ENCODE data around the gene PARD3B. TPM values are rescaled to one million over a fixed set of nuclear protein-coding genes. Genes with fewer than 3 reads are reported as not detected.

Gene PARD3B
- total and polyA plus RNA-seq, 2 experiments from 2014 or later: 3.5 to 4.4 TPM

GRCh38 chr2:204880928-204881327 is 335.7 kb downstream of the PARD3B start (continued):
- TF ChIP-seq, protein P1, sequence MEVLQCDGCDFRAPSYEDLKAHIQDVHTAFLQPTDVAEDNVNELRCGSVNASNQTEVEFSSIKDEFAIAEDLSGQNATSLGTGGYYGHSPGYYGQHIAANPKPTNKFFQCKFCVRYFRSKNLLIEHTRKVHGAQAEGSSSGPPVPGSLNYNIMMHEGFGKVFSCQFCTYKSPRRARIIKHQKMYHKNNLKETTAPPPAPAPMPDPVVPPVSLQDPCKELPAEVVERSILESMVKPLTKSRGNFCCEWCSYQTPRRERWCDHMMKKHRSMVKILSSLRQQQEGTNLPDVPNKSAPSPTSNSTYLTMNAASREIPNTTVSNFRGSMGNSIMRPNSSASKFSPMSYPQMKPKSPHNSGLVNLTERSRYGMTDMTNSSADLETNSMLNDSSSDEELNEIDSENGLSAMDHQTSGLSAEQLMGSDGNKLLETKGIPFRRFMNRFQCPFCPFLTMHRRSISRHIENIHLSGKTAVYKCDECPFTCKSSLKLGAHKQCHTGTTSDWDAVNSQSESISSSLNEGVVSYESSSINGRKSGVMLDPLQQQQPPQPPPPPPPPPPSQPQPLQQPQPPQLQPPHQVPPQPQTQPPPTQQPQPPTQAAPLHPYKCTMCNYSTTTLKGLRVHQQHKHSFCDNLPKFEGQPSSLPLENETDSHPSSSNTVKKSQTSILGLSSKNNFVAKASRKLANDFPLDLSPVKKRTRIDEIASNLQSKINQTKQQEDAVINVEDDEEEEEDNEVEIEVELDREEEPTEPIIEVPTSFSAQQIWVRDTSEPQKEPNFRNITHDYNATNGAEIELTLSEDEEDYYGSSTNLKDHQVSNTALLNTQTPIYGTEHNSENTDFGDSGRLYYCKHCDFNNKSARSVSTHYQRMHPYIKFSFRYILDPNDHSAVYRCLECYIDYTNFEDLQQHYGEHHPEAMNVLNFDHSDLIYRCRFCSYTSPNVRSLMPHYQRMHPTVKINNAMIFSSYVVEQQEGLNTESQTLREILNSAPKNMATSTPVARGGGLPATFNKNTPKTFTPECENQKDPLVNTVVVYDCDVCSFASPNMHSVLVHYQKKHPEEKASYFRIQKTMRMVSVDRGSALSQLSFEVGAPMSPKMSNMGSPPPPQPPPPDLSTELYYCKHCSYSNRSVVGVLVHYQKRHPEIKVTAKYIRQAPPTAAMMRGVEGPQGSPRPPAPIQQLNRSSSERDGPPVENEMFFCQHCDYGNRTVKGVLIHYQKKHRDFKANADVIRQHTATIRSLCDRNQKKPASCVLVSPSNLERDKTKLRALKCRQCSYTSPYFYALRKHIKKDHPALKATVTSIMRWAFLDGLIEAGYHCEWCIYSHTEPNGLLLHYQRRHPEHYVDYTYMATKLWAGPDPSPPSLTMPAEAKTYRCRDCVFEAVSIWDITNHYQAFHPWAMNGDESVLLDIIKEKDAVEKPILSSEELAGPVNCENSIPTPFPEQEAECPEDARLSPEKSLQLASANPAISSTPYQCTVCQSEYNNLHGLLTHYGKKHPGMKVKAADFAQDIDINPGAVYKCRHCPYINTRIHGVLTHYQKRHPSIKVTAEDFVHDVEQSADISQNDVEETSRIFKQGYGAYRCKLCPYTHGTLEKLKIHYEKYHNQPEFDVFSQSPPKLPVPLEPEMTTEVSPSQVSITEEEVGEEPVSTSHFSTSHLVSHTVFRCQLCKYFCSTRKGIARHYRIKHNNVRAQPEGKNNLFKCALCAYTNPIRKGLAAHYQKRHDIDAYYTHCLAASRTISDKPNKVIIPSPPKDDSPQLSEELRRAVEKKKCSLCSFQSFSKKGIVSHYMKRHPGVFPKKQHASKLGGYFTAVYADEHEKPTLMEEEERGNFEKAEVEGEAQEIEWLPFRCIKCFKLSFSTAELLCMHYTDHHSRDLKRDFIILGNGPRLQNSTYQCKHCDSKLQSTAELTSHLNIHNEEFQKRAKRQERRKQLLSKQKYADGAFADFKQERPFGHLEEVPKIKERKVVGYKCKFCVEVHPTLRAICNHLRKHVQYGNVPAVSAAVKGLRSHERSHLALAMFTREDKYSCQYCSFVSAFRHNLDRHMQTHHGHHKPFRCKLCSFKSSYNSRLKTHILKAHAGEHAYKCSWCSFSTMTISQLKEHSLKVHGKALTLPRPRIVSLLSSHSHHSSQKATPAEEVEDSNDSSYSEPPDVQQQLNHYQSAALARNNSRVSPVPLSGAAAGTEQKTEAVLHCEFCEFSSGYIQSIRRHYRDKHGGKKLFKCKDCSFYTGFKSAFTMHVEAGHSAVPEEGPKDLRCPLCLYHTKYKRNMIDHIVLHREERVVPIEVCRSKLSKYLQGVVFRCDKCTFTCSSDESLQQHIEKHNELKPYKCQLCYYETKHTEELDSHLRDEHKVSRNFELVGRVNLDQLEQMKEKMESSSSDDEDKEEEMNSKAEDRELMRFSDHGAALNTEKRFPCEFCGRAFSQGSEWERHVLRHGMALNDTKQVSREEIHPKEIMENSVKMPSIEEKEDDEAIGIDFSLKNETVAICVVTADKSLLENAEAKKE (CRISPR knock-in tag; IDR thresholded peaks at IDR 0.05): no peak
- TF ChIP-seq ETS1 (IDR thresholded peaks at IDR 0.05) (no peak), REST (IDR thresholded peaks at IDR 0.05; ENCODE audit: unreplicated experiment) (no peak)

DNA sequence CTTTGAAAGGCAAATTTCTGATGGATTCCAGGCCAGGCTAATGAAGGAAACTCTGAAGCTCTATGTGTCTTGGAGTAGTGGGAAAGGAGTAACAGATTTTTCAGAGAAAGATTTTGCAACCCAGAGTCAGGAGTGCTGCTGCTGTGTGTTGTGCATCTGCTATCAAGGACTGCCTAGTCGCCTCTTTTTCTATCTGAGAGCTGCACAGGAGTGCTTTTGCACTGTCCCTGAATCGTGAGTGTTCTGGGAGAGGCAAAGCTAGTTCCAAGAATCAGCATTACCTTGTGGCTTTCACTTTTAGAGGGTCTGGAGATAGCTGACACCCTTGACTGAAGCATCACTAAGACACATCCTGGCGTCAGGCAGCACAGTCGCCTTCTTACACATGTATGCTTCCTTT is 336.4 kb downstream of the PARD3B start:
- H3K27ac Mint-ChIP-seq: peak overlapping the region; percentile 54
- peak; percentile 22 for DNase-seq (ENCODE audit: low spot score)
- H3K9me3 Mint-ChIP-seq: no peaks in the 10 kb centered on the region
- Histone ChIP-seq H3K4me1 (ENCODE audit: insufficient read depth) (peaks cover 10% of the 10 kb centered on the region), H4K20me1 (replicated peaks; ENCODE audit: insufficient read depth) (no peaks in the 10 kb centered on the region), H3F3A (replicated peaks; ENCODE audit: low read depth) (no peaks in the 10 kb centered on the region), H3K27me3 (ENCODE audit: insufficient read depth) (no peaks in the 10 kb centered on the region), H3K4me3 (no peak overlapping the region), H3K36me3 (ENCODE audit: insufficient read depth) (no peaks in the 10 kb centered on the region), H3K9me2 (ENCODE audit: insufficient read depth) (no peaks in the 10 kb centered on the region), H3K79me2 (replicated peaks; ENCODE audit: insufficient read depth) (no peaks in the 10 kb centered on the region), H2AFZ (peak overlapping the region; percentile 18), H3K27ac (ENCODE audit: low read depth) (0 out of 2 replicates have a peak overlapping the region, but pooled peaks have one; percentile 3), H3K4me2 (no peak overlapping the region; the same call in 1 of the 2 replicates)
- no peaks in the 10 kb centered on the region; the same call in 2 of the 3 replicates for H3K36me3 Mint-ChIP-seq (ENCODE audit: low read depth)
- H3K4me3 Mint-ChIP-seq: no peak overlapping the region
- H3K4me1 Mint-ChIP-seq: peaks cover 19% of the 10 kb centered on the region; the same call in 2 of the 3 replicates
- no peaks in the 10 kb centered on the region for H3K27me3 Mint-ChIP-seq (ENCODE audit: insufficient read depth, low read depth, poor library complexity)
- ATAC-seq: peak; percentile 53
- TF ChIP-seq REST (IDR thresholded peaks at IDR 0.05; ENCODE audit: unreplicated experiment) (no peak), STAT1 (IDR thresholded peaks at IDR 0.05; ENCODE audit: unreplicated experiment) (no peak)
